ENCODE results near the gene YTHDC1.
A peak's percentile ranks its signal among the peaks of the same experiment; 100 is the strongest.

Gene YTHDC1

DNA sequence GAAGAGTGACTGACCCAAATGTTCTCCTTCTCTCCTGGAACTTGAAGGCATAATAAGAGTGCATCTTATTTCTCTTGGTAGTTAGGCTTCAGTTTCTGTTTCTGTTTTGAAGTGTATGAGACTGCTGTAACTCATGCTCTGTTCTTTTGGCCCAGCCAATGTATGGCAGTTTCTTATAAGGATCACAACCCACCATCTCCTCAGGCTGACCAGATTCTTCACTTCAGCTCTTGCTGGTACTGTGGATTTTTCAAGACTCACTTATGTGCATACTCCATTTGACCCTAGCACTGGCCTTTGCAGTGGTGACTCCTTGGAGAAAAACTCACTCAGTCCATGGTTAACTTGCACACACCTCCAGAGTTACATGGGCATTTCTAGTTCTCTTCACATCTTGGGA lies 9.6 kb upstream of the YTHDC1 start:
- no peak overlapping the region for H3K4me3 ChIP-seq (ENCODE audit: low read depth, low read length)

DNA sequence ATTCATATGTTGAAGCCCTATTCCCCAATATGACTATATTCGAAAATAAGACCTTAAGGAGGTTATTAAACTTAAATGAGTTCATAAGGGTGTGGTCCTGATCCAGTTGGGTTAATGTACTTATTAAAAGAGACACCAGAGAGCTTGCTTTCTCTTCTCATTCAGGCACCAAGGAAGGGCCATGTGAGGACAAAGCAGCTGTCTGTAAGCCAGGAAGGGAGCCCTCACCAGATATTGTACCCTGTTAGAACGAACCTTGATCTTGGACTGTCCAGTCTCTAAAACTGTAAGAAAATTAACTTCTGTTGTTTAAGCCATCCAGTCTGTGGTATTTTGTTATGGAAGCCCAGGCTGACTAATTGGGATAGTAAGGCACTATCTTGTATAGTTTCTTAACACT lies 9.1 kb upstream of the YTHDC1 start:
- TF ChIP-seq, protein P1, sequence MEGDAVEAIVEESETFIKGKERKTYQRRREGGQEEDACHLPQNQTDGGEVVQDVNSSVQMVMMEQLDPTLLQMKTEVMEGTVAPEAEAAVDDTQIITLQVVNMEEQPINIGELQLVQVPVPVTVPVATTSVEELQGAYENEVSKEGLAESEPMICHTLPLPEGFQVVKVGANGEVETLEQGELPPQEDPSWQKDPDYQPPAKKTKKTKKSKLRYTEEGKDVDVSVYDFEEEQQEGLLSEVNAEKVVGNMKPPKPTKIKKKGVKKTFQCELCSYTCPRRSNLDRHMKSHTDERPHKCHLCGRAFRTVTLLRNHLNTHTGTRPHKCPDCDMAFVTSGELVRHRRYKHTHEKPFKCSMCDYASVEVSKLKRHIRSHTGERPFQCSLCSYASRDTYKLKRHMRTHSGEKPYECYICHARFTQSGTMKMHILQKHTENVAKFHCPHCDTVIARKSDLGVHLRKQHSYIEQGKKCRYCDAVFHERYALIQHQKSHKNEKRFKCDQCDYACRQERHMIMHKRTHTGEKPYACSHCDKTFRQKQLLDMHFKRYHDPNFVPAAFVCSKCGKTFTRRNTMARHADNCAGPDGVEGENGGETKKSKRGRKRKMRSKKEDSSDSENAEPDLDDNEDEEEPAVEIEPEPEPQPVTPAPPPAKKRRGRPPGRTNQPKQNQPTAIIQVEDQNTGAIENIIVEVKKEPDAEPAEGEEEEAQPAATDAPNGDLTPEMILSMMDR (IDR thresholded peaks at IDR 0.05; ENCODE audit: borderline replicate concordance, insufficient read depth, low read depth, low read length): no peak
- no peak overlapping the region for H3K4me3 ChIP-seq (ENCODE audit: low read depth, low read length)

More for the DNA sequence above, 9.6 kb upstream of the YTHDC1 start:
- TF ChIP-seq, protein P1 (IDR thresholded peaks at IDR 0.05; ENCODE audit: borderline replicate concordance, insufficient read depth, low read depth, low read length): no peak

DNA sequence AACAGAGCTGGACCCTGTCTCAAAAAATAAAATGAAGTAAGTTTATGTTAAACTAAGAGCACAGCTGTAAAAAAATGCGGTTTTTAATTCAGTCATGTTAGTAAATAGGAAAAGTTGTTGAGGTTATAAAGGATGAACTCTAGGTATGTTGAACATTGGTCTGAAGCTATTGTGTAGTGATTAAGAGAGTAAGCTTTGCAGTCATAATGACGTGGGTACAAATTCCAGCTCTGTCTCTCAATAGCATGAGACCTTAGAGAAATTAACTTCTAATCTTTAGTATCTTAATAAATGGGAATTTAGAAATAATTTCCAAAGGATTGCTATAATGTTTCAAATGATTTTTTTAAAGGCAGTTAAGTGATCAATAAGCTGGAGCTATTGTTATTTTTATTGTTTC lies 2.9 kb upstream of the YTHDC1 start:
- H3K4me3 ChIP-seq (ENCODE audit: low read depth, low read length): no peak overlapping the region
- TF ChIP-seq, protein P1 (IDR thresholded peaks at IDR 0.05; ENCODE audit: borderline replicate concordance, insufficient read depth, low read depth, low read length): no peak

DNA sequence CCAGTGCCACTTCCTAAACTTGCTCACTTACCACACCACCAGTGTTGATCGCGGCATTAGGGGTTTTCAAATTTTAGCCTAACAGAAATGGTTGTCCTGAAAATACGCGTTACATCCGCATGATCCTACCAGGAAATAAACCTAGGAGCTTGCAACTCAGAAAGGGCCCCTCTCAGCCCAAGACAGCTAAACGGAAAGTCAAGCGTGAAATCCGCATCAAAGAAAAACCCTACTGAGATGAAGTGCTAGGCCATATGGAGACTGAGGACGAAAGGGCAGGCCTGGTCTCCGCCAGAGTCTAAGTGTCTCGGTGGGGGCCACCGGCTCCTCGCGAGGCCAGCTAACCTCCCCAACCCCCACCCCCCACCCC lies 626 bp downstream of the YTHDC1 start:
- peak overlapping the region; percentile 65 for H3K4me3 ChIP-seq (ENCODE audit: low read depth, low read length)
- TF ChIP-seq, protein P1 (IDR thresholded peaks at IDR 0.05; ENCODE audit: borderline replicate concordance, insufficient read depth, low read depth, low read length): no peak

DNA sequence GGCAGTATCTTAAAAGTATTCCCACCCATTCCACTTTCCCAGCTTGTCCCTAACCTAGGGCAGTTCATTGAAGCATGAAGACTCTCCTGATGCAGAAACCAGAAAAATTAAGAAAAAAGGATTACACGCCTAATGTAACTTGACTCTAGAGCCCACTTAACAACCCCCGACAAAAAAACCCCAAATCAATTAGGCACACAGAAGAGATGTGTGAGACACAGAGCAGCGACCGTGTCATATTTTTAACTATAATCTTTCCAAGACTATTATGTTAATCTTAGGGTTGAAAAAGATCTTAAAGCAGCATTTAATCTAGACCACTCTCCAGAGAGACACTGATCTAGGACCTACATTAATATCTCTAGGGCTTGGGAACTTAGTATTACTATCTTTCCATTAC lies 1.3 kb downstream of the YTHDC1 start:
- H3K4me3 ChIP-seq (ENCODE audit: low read depth, low read length): peak overlapping the region; percentile 65

GRCh38 chr4:68347845-68348244 lies 2.0 kb downstream of the YTHDC1 start:
- TF ChIP-seq, protein P1 (IDR thresholded peaks at IDR 0.05; ENCODE audit: borderline replicate concordance, insufficient read depth, low read depth, low read length): no peak
- H3K4me3 ChIP-seq (ENCODE audit: low read depth, low read length): peak overlapping the region; percentile 65

More for the DNA sequence above, 1.3 kb downstream of the YTHDC1 start:
- TF ChIP-seq, protein P1 (IDR thresholded peaks at IDR 0.05; ENCODE audit: borderline replicate concordance, insufficient read depth, low read depth, low read length): no peak

DNA sequence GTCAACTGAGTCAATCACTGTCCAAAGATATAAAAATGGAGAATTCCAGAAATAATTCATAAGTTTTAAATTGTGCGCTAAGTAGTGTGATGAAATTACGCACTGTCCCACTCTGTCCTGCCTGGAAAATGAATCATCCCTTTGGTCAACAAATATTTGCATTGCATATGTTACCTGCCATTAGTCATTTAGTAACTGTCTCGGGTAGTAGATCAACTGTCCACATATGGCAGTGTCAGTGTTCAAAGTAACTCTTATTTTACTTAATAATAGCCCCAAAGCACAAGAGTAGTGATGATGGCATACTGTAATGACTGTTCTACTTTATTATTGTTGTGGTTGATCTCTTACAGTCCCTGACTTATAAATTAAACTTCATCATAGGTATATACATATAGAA lies 3.4 kb downstream of the YTHDC1 start:
- TF ChIP-seq, protein P1 (IDR thresholded peaks at IDR 0.05; ENCODE audit: borderline replicate concordance, insufficient read depth, low read depth, low read length): no peak
- no peak overlapping the region for H3K4me3 ChIP-seq (ENCODE audit: low read depth, low read length)

All from GM12875 (cell line).